Gastrocnemius medialis (tissue), 4 donors: Measurements from ENCODE around the gene BCDIN3D.

Experiments
- CTCF ChIP-seq, 5 experiments: fragments of 450-650 bp in 3 of 5; fragments of 200-600 bp in 2 of 5; sonication (generic) in 2 of 5; IDR thresholded peaks in 4 of 5; conservative IDR thresholded peaks in 1 of 5; 1 replicate in 4 of 5; 2 replicates in 1 of 5; pipeline ENCODE4 v1.5.1; 2016 to 2019; ENCODE audit warnings: antibody characterized with exemption in 5 of 5, mild to moderate bottlenecking in 3 of 5, moderate library complexity in 3 of 5
- POLR2A ChIP-seq, 2 donors: fragments of 450-650 bp; IDR thresholded peaks; one replicate each; pipeline ENCODE4 v1.6.1; 2017; ENCODE audit warnings: antibody characterized with exemption in 2 of 2, mild to moderate bottlenecking in 2 of 2, moderate library complexity in 2 of 2

GRCh38 chr12:49876070-49876469 lies 33.2 kb upstream of the BCDIN3D start:
- no peak for TF ChIP-seq CTCF (IDR thresholded peaks at IDR 0.05 in 4 of 5, conservative IDR thresholded peaks at IDR 0.05 in 1 of 5)
- TF ChIP-seq POLR2A (IDR thresholded peaks at IDR 0.05) = no peak
